Astrocyte (in vitro differentiated cells and primary cell): ENCODE data around the gene DNAH5.

ENCODE experiments used
- EZH2 ChIP-seq: IDR thresholded peaks from 2 replicates; pipeline ENCODE4 v1.6.1; 2012; ENCODE audit warnings: mild to moderate bottlenecking, low read length, inconsistent platforms; ENCODE audit not compliant: insufficient read depth
- TF ChIP-seq, protein P1 (sequence below): IDR thresholded peaks from 2 replicates; pipeline ENCODE4 v1.5.1; 2011; ENCODE audit warnings: low read depth, mild to moderate bottlenecking, inconsistent platforms, low read length, moderate library complexity; ENCODE audit not compliant: insufficient read depth

DNA sequence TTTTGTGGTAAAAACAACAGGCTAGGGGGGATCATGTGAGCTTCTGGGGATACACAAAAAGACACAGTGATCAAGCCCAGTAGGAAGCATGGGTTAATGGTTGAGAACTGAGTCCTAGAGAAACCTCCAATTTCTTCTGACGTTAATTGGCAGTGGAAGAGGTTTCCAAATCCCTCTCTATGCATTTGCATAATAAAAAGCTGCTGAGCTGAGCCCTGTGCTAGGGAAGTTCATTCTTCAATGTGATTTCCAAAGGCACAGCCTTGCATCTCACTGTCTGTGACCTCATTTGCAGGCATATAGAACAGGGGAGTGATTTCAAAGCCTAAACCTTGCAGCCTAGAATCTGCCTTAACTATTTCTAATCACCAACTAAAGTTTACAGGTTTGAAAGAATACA lies 812 bp downstream of the DNAH5 start:
- TF ChIP-seq, protein P1, sequence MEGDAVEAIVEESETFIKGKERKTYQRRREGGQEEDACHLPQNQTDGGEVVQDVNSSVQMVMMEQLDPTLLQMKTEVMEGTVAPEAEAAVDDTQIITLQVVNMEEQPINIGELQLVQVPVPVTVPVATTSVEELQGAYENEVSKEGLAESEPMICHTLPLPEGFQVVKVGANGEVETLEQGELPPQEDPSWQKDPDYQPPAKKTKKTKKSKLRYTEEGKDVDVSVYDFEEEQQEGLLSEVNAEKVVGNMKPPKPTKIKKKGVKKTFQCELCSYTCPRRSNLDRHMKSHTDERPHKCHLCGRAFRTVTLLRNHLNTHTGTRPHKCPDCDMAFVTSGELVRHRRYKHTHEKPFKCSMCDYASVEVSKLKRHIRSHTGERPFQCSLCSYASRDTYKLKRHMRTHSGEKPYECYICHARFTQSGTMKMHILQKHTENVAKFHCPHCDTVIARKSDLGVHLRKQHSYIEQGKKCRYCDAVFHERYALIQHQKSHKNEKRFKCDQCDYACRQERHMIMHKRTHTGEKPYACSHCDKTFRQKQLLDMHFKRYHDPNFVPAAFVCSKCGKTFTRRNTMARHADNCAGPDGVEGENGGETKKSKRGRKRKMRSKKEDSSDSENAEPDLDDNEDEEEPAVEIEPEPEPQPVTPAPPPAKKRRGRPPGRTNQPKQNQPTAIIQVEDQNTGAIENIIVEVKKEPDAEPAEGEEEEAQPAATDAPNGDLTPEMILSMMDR: no peak
- TF ChIP-seq EZH2: no peak
